Adrenal gland (tissue), 5 donors: ENCODE results near the gene SPTLC2.

ENCODE experiments used
- CTCF ChIP-seq, 6 experiments: fragments of 450-650 bp in 4 of 6; fragments of 200-600 bp in 2 of 6; sonication (generic) in 1 of 6; IDR thresholded peaks; 1 replicate in 5 of 6; 2 replicates in 1 of 6; pipeline versions ENCODE4 v1.5.1 to v1.8.0; 2016 to 2021; ENCODE audit warnings: antibody characterized with exemption in 6 of 6, mild to moderate bottlenecking in 2 of 6, moderate library complexity in 1 of 6
- POLR2A ChIP-seq, 2 donors: fragments of 450-650 bp; IDR thresholded peaks; one replicate each; pipeline ENCODE4 v1.6.1; 2017; ENCODE audit warnings: antibody characterized with exemption in 2 of 2, mild to moderate bottlenecking in 2 of 2, moderate library complexity in 1 of 2
- donor health status: DM: no; HTN: no; CAD: no.

DNA sequence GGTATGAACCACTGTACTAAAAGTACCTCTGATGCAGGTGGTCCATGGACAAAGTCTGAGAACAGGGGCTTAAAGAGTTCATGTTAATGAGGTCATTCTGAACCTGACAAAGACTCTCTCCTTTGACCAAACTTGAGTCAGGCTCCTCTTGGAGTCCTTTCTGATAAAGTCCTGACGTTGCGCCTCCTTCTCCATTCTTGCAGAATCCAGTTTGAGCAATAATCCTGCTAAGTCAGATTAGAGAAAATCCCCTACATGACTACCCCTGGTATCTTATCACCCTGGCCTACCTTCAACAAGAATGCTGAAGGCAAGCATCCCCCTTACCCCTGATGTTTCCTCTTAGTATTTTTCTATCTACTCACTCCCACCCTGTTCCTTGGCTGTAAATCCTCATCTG is 71.9 kb downstream of the SPTLC2 start:
- TF ChIP-seq CTCF (IDR thresholded peaks at IDR 0.05) (no peak), POLR2A (IDR thresholded peaks at IDR 0.05) (no peak)
